OCI-LY7 (cell line): ENCODE data around the gene UQCRFS1. TPM values are rescaled to one million over a fixed set of nuclear protein-coding genes. Genes with fewer than 3 reads are reported as not detected.
"Not testable (repeated sequence)": the region's sequence is repeated elsewhere in the genome, so short reads cannot be mapped to it uniquely, and the experiment has no call there.

Experiments used
- BruUV-seq: library from RNA; stranded (reverse); fragments of 400-500 nt; replicated peaks from 2 replicates; lab custom pipeline; 2021; lab: Mats Ljungman, UMichigan
- CTCF ChIA-PET: fragments of 300-600 bp; sonication (Branson Sonifier 250); formaldehyde crosslinking; loops from one replicate; lab custom pipeline; 2022; ENCODE audit warnings: antibody characterized with exemption; ENCODE audit not compliant: unreplicated experiment; lab: Charles Lee
- POLR2A ChIA-PET: fragments of 300-600 bp; sonication (Branson Sonifier 250); formaldehyde crosslinking; loops from one replicate; lab custom pipeline; 2022; ENCODE audit warnings: antibody characterized with exemption; lab: Charles Lee
- DNase-seq: peaks from one replicate; pipeline ENCODE4 v3.0.0-alpha.2; 2015; ENCODE audit warnings: low spot score
- H2AFZ ChIP-seq: fragments of 200-600 bp; sonication (generic), shearing (Covaris generic); 2 replicates; pipeline ENCODE4 v1.6.1; 2014; ENCODE audit warnings: mild to moderate bottlenecking, antibody characterized with exemption, low read length, moderate library complexity
- H3K27ac ChIP-seq: fragments of 200-600 bp; sonication (generic); 2 replicates; pipeline ENCODE4 v1.5.1; 2014; ENCODE audit warnings: mixed run types, low read depth, mild to moderate bottlenecking, moderate library complexity, low read length, inconsistent platforms; ENCODE audit not compliant: poor library complexity, severe bottlenecking
- H3K36me3 ChIP-seq: fragments of 200-600 bp; sonication (generic); 2 replicates; pipeline ENCODE4 v1.6.1; 2014; ENCODE audit warnings: mild to moderate bottlenecking, antibody characterized with exemption, low read length, moderate library complexity, mixed read lengths; ENCODE audit not compliant: insufficient read depth
- H3K4me1 ChIP-seq: fragments of 200-600 bp; sonication (generic); 2 replicates; pipeline ENCODE4 v1.5.1; 2014; ENCODE audit warnings: mild to moderate bottlenecking, low read length; ENCODE audit not compliant: insufficient read depth, poor library complexity, severe bottlenecking
- H3K4me2 ChIP-seq: fragments of 200-600 bp; sonication (generic); 2 replicates; pipeline ENCODE4 v1.6.1; 2014; ENCODE audit warnings: mild to moderate bottlenecking, low read length
- H3K4me3 ChIP-seq: fragments of 200-600 bp; sonication (generic); 2 replicates; pipeline ENCODE4 v1.5.1; 2014; ENCODE audit warnings: mild to moderate bottlenecking, low read depth, low read length; ENCODE audit not compliant: poor library complexity, severe bottlenecking
- H3K79me2 ChIP-seq: fragments of 200-600 bp; sonication (generic); 2 replicates; pipeline ENCODE4 v1.6.1; 2016; ENCODE audit warnings: low read depth, mild to moderate bottlenecking, low read length, moderate library complexity, mixed read lengths; ENCODE audit not compliant: insufficient read depth
- H3K9me2 ChIP-seq: fragments of 200-600 bp; sonication (generic); 2 replicates; pipeline ENCODE4 v1.6.1; 2016; ENCODE audit warnings: mild to moderate bottlenecking, low read length, mixed read lengths; ENCODE audit not compliant: insufficient read depth
- H3K9me3 ChIP-seq: fragments of 200-600 bp; sonication (generic); 2 replicates; pipeline ENCODE4 v1.6.1; 2014; ENCODE audit warnings: mild to moderate bottlenecking, mixed run types, low read length, mixed read lengths
- H4K20me1 ChIP-seq: fragments of 200-600 bp; sonication (generic); 2 replicates; pipeline ENCODE4 v1.6.1; 2014; ENCODE audit warnings: mild to moderate bottlenecking, antibody characterized with exemption, low read length, moderate library complexity, mixed read lengths; ENCODE audit not compliant: insufficient read depth
- EZH2phosphoT487 ChIP-seq: fragments of 200-600 bp; sonication (generic); IDR thresholded peaks from 2 replicates; pipeline ENCODE4 v1.6.1; 2018; ENCODE audit warnings: low read depth, borderline replicate concordance, mild to moderate bottlenecking, mixed run types, antibody characterized with exemption, low read length, moderate library complexity, mixed read lengths
- intact Hi-C: fragments of 100-400 bp; cut with micrococcal nuclease; formaldehyde crosslinking; loops from one replicate; pipeline ENCODE4 v1.10.0; 2022; ENCODE audit not compliant: unreplicated experiment
- total RNA-seq, 2 experiments: library from RNA; depleted of rRNA in 1 of 2; stranded (reverse); fragments of >200 nt in 1 of 2; shearing (Covaris generic) in 1 of 2; gene quantifications; 2 replicates each; pipeline ENCODE4 v1.2.3, GENCODE V29; 2014 to 2022
- TF ChIP-seq, protein P1 (sequence below): fragments of 200-600 bp; sonication (generic); conservative IDR thresholded peaks from 2 replicates; pipeline ENCODE4 v1.5.1; 2014; ENCODE audit warnings: mild to moderate bottlenecking, antibody characterized with exemption, low read length, moderate library complexity, mixed read lengths

Gene UQCRFS1
- total RNA-seq, 2 experiments from 2014 or later, result 40.6 to 42.6 TPM

DNA sequence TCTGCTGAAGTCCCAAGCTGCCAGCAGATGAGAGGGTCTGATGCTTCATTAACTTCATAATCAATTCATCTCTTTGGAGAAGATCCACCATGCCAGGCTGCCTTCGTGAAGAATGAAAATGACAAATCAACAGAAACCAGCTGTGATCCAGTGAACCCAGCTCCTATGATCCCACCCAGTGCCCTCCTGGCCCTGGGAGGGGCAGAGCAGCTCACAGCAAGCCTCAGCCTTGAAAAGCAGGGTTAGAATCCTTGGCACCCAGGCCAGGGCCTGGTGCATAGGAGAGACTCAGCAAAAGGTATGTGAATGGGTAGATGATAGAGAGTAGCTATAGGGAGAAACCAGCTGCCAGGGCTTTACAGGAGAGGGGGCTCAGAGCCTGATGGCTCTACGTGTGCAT is 43.6 kb upstream of the UQCRFS1 start:
- no peaks in the 10 kb centered on the region for H3K9me2 ChIP-seq
- no peaks in the 10 kb centered on the region for H3K36me3 ChIP-seq
- no peak overlapping the region for H3K4me2 ChIP-seq
- no peak overlapping the region for H3K4me3 ChIP-seq
- BruUV-seq, result no TSS peak
- TF ChIP-seq, protein P1, sequence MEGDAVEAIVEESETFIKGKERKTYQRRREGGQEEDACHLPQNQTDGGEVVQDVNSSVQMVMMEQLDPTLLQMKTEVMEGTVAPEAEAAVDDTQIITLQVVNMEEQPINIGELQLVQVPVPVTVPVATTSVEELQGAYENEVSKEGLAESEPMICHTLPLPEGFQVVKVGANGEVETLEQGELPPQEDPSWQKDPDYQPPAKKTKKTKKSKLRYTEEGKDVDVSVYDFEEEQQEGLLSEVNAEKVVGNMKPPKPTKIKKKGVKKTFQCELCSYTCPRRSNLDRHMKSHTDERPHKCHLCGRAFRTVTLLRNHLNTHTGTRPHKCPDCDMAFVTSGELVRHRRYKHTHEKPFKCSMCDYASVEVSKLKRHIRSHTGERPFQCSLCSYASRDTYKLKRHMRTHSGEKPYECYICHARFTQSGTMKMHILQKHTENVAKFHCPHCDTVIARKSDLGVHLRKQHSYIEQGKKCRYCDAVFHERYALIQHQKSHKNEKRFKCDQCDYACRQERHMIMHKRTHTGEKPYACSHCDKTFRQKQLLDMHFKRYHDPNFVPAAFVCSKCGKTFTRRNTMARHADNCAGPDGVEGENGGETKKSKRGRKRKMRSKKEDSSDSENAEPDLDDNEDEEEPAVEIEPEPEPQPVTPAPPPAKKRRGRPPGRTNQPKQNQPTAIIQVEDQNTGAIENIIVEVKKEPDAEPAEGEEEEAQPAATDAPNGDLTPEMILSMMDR, result no peak
- TF ChIP-seq EZH2phosphoT487, result no peak
- H3K79me2 ChIP-seq, result no peaks in the 10 kb centered on the region
- no peaks in the 10 kb centered on the region for H4K20me1 ChIP-seq
- no peaks in the 10 kb centered on the region for H3K9me3 ChIP-seq
- H3K27ac ChIP-seq, result no peak overlapping the region
- POLR2A ChIA-PET, result no interaction called here
- no peaks in the 10 kb centered on the region for H3K4me1 ChIP-seq
- no peak for DNase-seq
- intact Hi-C loops, result no loop called here
- H2AFZ ChIP-seq, result no peak overlapping the region
- CTCF ChIA-PET, result no interaction called here

GRCh38 chr19:29255912-29256311 is 43.0 kb upstream of the UQCRFS1 start:
- H4K20me1 ChIP-seq, result no peaks in the 10 kb centered on the region
- no TSS peak for BruUV-seq
- H3K27ac ChIP-seq, result no peak overlapping the region
- intact Hi-C loops, result no loop called here
- no peaks in the 10 kb centered on the region for H3K9me2 ChIP-seq
- H3K4me1 ChIP-seq, result no peaks in the 10 kb centered on the region
- no peak for DNase-seq
- H3K9me3 ChIP-seq, result no peaks in the 10 kb centered on the region
- TF ChIP-seq, protein P1, result no peak
- H3K36me3 ChIP-seq, result no peaks in the 10 kb centered on the region
- H3K4me2 ChIP-seq, result no peak overlapping the region
- no peaks in the 10 kb centered on the region for H3K79me2 ChIP-seq
- no peak overlapping the region for H3K4me3 ChIP-seq
- no peak overlapping the region for H2AFZ ChIP-seq
- POLR2A ChIA-PET, result no interaction called here
- CTCF ChIA-PET, result no interaction called here

- no peak overlapping the region for H3K4me2 ChIP-seq
- no TSS peak for BruUV-seq
- H3K4me3 ChIP-seq, result no peak overlapping the region
- H3K9me2 ChIP-seq, result no peaks in the 10 kb centered on the region
- TF ChIP-seq, protein P1, result no peak
- TF ChIP-seq EZH2phosphoT487, result no peak
- H3K9me3 ChIP-seq, result no peaks in the 10 kb centered on the region
- no peaks in the 10 kb centered on the region for H4K20me1 ChIP-seq
- no peak overlapping the region for H2AFZ ChIP-seq
- CTCF ChIA-PET, result no interaction called here
- H3K27ac ChIP-seq, result no peak overlapping the region
- H3K36me3 ChIP-seq, result no peaks in the 10 kb centered on the region
- DNase-seq, result no peak
- H3K79me2 ChIP-seq, result no peaks in the 10 kb centered on the region
- H3K4me1 ChIP-seq, result no peaks in the 10 kb centered on the region
- POLR2A ChIA-PET, result no interaction called here
- intact Hi-C loops, result no loop called here
Measured at GRCh38 chr19:29255006-29255405, 42.1 kb upstream of the UQCRFS1 start.

GRCh38 chr19:29249798-29250197 is 36.8 kb upstream of the UQCRFS1 start:
- H3K9me3 ChIP-seq, POLR2A ChIA-PET: not testable (repeated sequence)

More at GRCh38 chr19:29249798-29250197, 36.8 kb upstream of the UQCRFS1 start:
- H3K79me2 ChIP-seq, H3K36me3 ChIP-seq, H2AFZ ChIP-seq, H4K20me1 ChIP-seq, BruUV-seq, DNase-seq, H3K4me1 ChIP-seq, H3K9me2 ChIP-seq, intact Hi-C loops, H3K4me3 ChIP-seq, H3K27ac ChIP-seq, CTCF ChIA-PET, H3K4me2 ChIP-seq: not testable (repeated sequence)
